Testis (tissue), 3 donors: ENCODE measurements around the gene SVIL. TPM values are rescaled to one million over a fixed set of nuclear protein-coding genes. Genes with fewer than 3 reads are reported as not detected.

Experiments used
- DNase-seq: peaks from one replicate; pipeline ENCODE4 v3.0.0-alpha.2; 2019
- H3K27ac ChIP-seq, 2 donors: fragments of 200-600 bp; sonication (generic); one replicate each; pipeline ENCODE4 v1.5.1; 2019
- H3K27me3 ChIP-seq: fragments of 200-600 bp; sonication (generic); one replicate; pipeline ENCODE4 v1.5.1; 2019
- H3K36me3 ChIP-seq: fragments of 200-600 bp; sonication (generic); one replicate; pipeline ENCODE4 v1.5.1; 2017; ENCODE audit warnings: low read depth; ENCODE audit errors: missing control alignments
- H3K4me1 ChIP-seq: fragments of 200-600 bp; sonication (generic); one replicate; pipeline ENCODE4 v1.5.1; 2019
- H3K4me3 ChIP-seq, 2 donors: fragments of 200-600 bp; sonication (generic); one replicate each; pipeline ENCODE4 v1.5.1; 2017 to 2019
- H3K9me3 ChIP-seq: fragments of 200-600 bp; sonication (generic); one replicate; pipeline ENCODE4 v1.5.1; 2017
- CTCF ChIP-seq, 3 experiments: fragments of 450-650 bp in 2 of 3; fragments of 200-600 bp in 1 of 3; sonication (generic) in 1 of 3; IDR thresholded peaks; one replicate each; pipeline ENCODE4 v1.5.1; 2016 to 2019; ENCODE audit warnings: antibody characterized with exemption in 3 of 3, mild to moderate bottlenecking in 2 of 3, moderate library complexity in 1 of 3
- POLR2A ChIP-seq: fragments of 450-650 bp; IDR thresholded peaks from one replicate; pipeline ENCODE4 v1.6.1; 2017; ENCODE audit warnings: antibody characterized with exemption, mild to moderate bottlenecking, moderate library complexity
- WGBS, 2 donors: methylation state at CpG; one replicate each; pipeline ENCODE4 v1.1.5; 2018; 5-methylcytosine and 5-hydroxymethylcytosine counted together
- intact Hi-C: fragments of 100-400 bp; cut with DNase I; formaldehyde crosslinking; loops from one replicate; pipeline ENCODE4 v1.15.1; 2023; ENCODE audit warnings: low total_unique reads
- polyA plus RNA-seq: library from polyadenylated mRNA; stranded (reverse); fragments of 350-450 nt; fragmentation: Illumina TruSeq; extraction: RNeasy Lipid Tissue Mini Kit (QIAGEN cat#74804); gene quantifications from one replicate; pipeline ENCODE4 v1.2.3, GENCODE V29; 2014; ENCODE audit warnings: low read depth, low replicate concordance; ENCODE audit not compliant: insufficient read depth
- total RNA-seq, 2 donors: library from RNA; depleted of rRNA; stranded (reverse); fragments of >200 nt; gene quantifications; one replicate each; pipeline ENCODE4 v1.2.3, GENCODE V29; 2016

Gene SVIL
- total and polyA plus RNA-seq, 3 donors from 2014 or later: 44.7 to 67.6 (median 63.1) TPM

GRCh38 chr10:29646960-29647461 is 12.2 kb upstream of the SVIL start:
- WGBS, 2 donors: 36 to 46% methylated on average over 3 of the region's 3 CpGs
- peak overlapping the region; percentile 57 to 88 for H3K27ac ChIP-seq
- TF ChIP-seq CTCF (IDR thresholded peaks at IDR 0.05) (no peak), POLR2A (no peak)
- no peaks in the 10 kb centered on the region for H3K36me3 ChIP-seq
- peaks cover 60% of the 10 kb centered on the region for H3K4me1 ChIP-seq
- peak; percentile 66 for DNase-seq
- no peak overlapping the region for H3K4me3 ChIP-seq
- H3K9me3 ChIP-seq: no peaks in the 10 kb centered on the region
- no peaks in the 10 kb centered on the region for H3K27me3 ChIP-seq
- intact Hi-C loops: no loop called here

DNA sequence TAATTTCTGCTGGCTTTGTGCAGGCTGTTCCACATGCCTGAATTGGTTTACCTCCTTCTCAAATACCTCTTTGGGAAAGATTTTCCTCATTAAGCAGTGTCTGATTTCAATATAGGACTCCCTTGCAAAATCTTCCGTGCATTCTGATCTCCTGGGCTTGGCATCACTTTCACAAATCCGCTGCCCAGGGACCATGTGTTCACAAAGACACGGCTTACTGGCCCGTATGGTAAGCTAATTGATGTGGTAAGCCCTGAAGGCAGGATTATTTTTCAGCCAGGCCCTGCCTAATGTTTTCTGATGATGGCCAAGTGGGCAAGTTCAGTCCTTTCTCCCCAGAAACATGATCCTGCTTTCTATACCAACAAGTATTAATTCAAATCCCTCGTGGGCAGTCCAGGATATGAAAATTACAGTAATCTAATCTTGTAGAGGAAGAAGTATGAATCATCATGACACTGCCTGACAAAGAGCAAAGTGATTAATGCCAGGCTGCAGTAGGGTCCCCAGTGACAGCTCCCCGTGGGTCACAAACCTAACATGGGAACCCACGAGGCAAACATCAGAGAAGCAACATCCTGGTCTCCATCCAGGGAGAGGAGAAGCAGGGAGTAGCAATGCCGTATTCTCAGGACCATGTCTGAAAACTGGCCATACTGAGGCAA is 11.6 kb upstream of the SVIL start:
- H3K4me1 ChIP-seq: peaks cover 58% of the 10 kb centered on the region
- no peaks in the 10 kb centered on the region for H3K9me3 ChIP-seq
- TF ChIP-seq POLR2A (no peak), CTCF (IDR thresholded peaks at IDR 0.05) (no peak)
- DNase-seq: no peak
- no peaks in the 10 kb centered on the region for H3K36me3 ChIP-seq
- no peaks in the 10 kb centered on the region for H3K27me3 ChIP-seq
- no peak overlapping the region for H3K4me3 ChIP-seq
- H3K27ac ChIP-seq: peak overlapping the region; percentile 35 to 88
- intact Hi-C loops: no loop called here
- whole genome bisulfite sequencing, 2 donors: 34 to 35% methylated on average over 8 of the region's 8 CpGs

GRCh38 chr10:29643771-29644501 is 9.2 kb upstream of the SVIL start:
- Histone ChIP-seq H3K9me3 (no peaks in the 10 kb centered on the region), H3K27ac (peak overlapping the region; percentile 67 to 88), H3K36me3 (no peaks in the 10 kb centered on the region), H3K4me3 (no peak overlapping the region), H3K27me3 (no peaks in the 10 kb centered on the region), H3K4me1 (peaks cover 52% of the 10 kb centered on the region)
- intact Hi-C loops: no loop called here
- peak; percentile 77 for DNase-seq
- 42 to 50% methylated on average over 12 of the region's 12 CpGs for WGBS, 2 donors
- TF ChIP-seq CTCF (IDR thresholded peaks at IDR 0.05) (no peak), POLR2A (no peak)

DNA sequence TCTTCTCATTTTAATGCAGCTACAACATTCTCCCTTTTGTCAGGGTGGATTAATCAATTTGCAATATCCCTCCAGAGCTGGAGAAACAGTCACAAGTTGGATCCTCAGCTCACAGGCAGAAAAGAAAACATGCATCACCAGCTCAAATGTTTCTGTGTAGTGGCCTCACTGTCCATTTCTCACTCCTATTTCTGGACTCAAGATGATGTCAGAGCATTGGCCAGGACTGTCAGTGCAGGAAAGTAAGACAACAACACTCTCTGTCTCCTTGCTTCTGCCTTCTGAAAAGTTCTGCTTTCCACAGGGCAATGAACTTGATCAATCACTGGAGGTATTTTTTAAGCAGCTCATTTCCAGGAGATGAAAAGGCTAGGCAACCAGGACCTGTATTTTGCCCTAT is 8.2 kb upstream of the SVIL start:
- DNase-seq: peak; percentile 75
- Histone ChIP-seq H3K36me3 (no peaks in the 10 kb centered on the region), H3K27me3 (no peaks in the 10 kb centered on the region), H3K27ac (peak overlapping the region; percentile 67 to 88), H3K4me1 (peaks cover 42% of the 10 kb centered on the region), H3K9me3 (no peaks in the 10 kb centered on the region), H3K4me3 (no peak overlapping the region)
- TF ChIP-seq POLR2A (no peak), CTCF (IDR thresholded peaks at IDR 0.05) (no peak)
- intact Hi-C loops: no loop called here
